GM21717 (cell line): Measurements from ENCODE around the gene CHCT1.
A peak's percentile ranks its signal among the peaks of the same experiment; 100 is the strongest.
"Not testable (repeated sequence)": the region's sequence is repeated elsewhere in the genome, so short reads cannot be mapped to it uniquely, and the experiment has no call there.

Experiments used
- ATAC-seq: cut with Tn5 transposase; IDR thresholded peaks from one replicate; pipeline ENCODE4 v1.9.1; 2021; ENCODE audit warnings: mild to moderate bottlenecking, moderate library complexity; ENCODE audit not compliant: unreplicated experiment

The CHCT1 gene

DNA sequence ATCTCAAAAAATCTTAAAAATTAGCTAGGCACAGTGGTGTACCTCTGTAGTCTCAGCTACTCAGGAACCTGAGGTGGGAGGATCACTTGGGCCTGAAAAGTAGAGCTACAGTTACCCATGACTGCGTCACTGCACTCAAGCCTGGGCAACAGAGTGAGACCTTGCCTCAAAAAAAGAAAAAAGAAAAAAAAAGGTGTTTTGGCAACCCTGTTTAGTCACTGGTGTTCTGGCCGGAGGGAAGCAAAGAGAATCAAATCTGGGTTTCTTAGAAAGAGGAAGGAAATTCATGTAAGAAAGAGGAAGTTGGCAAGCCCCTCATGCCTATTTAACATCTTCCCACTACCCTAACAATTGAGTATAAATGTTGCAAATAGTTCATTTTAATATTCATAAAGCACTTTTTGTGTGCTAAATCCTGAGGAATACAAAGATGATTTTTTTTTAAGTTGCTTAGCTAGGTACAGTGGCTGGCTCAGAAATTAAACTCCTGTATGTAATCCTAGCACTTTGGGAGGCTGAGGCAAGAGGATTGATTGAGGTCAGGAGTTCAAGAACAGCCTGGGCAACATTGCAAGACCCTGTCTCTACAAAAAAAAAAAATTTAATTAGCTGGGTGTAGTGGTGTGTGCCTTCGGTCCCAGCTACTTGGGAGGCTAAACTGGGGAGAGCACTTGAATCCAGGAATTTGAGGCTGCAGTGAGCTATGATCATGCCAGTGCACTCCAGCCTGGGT is 23.9 kb upstream of the CHCT1 start:
- ATAC-seq = peak; percentile 60

DNA sequence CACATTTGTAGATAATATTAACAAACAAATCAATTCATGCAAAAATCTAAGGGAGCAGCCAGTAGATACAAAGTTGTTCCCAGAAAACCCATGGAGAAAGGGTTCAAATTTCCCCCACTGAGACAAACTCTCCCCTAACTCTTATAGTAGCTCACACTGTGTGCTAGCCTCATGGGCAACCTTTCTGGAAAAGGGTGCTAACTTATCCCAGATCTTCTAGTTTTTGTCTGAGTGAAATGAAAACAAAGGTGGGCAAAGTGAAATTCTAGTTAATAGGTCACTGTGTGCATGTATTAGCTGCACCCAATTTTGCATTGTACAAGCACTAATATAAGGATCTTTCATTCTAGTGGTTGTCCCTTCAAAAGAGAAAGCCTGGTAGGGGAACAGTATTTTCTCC is 20.5 kb upstream of the CHCT1 start:
- no peak for ATAC-seq

- no peak for ATAC-seq
Observed at GRCh38 chr17:60403523-60403810, 18.8 kb upstream of the CHCT1 start.

DNA sequence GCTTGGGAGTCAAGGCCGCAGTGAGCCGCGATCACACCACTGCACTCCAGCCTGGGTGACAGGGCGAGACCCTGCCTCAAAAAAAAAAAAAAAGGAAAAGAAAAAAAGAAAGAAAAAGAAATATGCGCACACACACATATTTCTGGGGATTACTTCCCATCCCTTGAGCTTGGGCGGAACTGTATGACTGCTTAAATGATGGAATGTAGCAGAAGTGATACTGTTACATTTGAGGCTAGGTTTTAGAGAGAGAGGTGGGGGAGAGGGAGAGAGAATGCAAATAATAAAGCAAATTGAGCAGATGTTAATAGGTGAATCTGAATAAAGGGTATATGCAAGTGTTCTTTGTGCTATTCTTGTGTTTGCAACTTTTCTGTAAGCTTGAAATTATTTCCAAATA is 18.3 kb upstream of the CHCT1 start:
- no peak for ATAC-seq

GRCh38 chr17:60406887-60407286 is 15.4 kb upstream of the CHCT1 start:
- ATAC-seq = no peak

- ATAC-seq = no peak
Observed at GRCh38 chr17:60410001-60410400, 12.3 kb upstream of the CHCT1 start.

GRCh38 chr17:60412701-60413100 is 9.6 kb upstream of the CHCT1 start:
- ATAC-seq = no peak

DNA sequence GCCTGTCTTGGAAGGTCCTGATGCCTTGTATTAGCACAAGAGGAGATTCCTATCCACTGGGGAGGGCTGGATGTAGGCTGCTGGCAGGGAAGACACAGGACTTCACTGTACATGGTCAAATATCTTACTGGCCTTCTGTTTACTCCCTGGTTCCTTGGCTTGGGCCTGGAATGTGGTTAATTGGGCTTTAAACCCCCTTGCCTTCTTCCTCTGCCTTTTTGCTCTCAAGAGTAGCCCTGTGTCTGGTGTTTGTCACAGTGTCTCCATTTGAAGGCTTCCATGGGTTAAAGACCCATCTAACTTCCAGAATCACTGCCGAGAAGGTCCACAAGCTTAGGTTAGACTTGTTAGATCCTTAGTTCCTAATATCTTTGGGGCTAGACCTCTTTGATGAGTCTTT is 7.1 kb upstream of the CHCT1 start:
- no peak for ATAC-seq

- no peak for ATAC-seq
Observed at GRCh38 chr17:60416368-60416925, 5.8 kb upstream of the CHCT1 start.

GRCh38 chr17:60419003-60419402 is 3.3 kb upstream of the CHCT1 start:
- ATAC-seq = not testable (repeated sequence)

- ATAC-seq = not testable (repeated sequence)
Observed at GRCh38 chr17:60419875-60420274, 2.4 kb upstream of the CHCT1 start.

GRCh38 chr17:60421273-60422161 is 772 bp upstream of the CHCT1 start:
- peak; percentile 89 for ATAC-seq

DNA sequence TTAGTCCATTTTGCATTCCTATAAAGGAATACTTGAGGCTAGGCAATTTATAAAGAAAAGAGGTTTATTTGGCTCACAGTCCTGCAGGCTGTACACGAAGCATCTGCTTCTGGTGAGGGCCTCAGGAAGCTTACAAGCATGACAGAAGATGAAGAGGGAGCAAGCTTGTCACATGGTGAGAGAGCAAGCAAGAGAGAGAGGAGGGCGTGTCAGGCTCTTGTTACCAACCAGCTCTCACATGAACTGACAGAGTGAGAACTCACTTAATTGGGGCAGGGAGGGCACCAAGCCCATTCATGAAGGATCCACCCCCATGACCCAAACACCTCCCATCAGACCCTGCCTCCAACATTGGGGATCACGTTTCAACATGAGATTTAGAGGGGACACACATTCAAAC is 1.6 kb downstream of the CHCT1 start:
- no peak for ATAC-seq

GRCh38 chr17:60425626-60426025 is 3.3 kb downstream of the CHCT1 start:
- ATAC-seq = no peak

GRCh38 chr17:60426596-60426995 is 4.3 kb downstream of the CHCT1 start:
- ATAC-seq = no peak

DNA sequence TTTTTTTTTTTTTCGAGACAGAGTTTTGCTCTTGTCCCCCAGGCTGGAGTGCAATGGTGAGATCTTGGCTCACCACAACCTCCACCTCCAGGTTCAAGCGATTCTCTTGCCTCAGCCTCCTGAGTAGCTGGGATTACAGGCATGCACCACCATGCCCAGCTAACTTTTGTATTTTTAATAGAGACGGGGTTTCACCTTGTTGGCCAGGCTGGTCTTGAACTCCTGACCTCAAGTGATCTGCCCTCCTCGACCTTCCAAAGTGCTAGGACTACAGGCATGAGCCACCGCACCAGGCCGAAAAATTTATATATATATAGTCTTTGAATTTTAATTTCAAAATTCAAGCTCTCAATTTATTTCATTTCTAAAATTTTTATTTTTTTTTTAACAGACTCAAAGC is 6.2 kb downstream of the CHCT1 start:
- ATAC-seq = not testable (repeated sequence)

DNA sequence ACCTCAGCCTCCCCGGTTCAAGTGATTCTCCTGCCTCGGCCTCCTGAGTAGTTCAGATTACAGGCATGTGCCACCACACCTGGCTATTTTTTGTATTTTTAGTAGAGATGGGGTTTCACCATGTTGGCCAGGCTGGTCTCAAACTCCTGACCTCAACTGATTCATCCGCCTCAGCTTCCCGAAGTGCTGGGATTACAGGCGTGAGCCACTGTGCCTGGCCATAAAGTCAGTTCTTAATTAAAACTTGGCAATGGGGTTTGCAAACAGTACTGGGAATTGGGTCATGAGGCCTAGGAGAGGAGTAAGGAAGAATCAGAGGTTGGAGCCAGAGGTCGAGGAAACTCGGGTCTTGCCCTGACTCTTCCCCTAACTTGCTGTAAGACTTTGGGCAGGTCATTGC is 8.3 kb downstream of the CHCT1 start:
- ATAC-seq = not testable (repeated sequence)

GRCh38 chr17:60433021-60433997 is 11.0 kb downstream of the CHCT1 start:
- not testable (repeated sequence) for ATAC-seq

DNA sequence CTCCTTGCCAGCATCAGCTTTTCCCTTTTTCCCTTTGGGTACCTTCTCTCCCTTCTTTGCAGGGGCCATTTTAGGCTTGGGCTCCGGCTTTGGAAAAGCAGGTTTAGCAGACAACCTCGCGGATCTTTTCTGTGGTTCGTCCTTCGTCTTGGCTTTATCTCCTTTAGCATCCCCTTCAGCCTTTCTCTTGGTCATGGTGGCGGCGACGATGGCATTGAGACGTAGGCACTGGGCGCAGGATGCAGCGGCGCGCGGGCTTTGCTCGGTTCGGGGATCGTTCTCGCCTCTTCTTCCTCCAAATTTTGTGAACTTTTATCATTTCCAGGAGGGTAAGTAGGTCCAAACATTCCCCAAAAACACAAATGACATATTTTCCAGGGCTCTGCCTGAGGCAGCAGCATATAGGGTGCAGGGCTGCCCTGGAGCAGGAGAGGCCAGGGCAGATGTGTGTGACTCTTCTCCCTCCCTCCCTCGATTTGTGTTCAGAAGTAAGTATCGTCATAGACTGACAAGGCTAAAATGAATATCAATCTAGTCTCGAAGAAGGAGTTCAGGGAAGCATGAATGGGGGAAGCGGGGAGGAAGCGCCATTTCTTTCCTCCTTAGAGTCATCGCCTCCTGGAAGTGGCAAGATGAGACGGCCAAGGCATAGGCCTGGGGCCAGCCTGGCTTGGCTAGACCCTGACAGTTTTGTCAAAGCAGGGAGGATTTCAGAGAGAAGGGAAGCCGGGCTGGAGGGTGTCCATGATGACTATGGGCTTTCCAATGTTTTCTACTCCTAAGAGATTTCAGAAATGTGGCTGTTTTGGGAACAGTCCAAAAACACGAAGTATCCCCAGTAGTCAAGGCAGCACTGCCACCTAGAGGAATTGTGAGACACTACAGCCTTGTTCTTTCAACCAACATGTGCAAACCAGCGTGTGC is 13.2 kb downstream of the CHCT1 start:
- ATAC-seq = no peak

GRCh38 chr17:60436676-60437075 is 14.4 kb downstream of the CHCT1 start:
- ATAC-seq = no peak
